NCI-H2196 (cell line): ENCODE measurements around the gene ERAS.

Experiments
- DNase-seq: peaks from one replicate; lab custom pipeline; 2025; ENCODE audit not compliant: unreplicated experiment; lab: John Stamatoyannopoulos, UW

Gene ERAS

DNA sequence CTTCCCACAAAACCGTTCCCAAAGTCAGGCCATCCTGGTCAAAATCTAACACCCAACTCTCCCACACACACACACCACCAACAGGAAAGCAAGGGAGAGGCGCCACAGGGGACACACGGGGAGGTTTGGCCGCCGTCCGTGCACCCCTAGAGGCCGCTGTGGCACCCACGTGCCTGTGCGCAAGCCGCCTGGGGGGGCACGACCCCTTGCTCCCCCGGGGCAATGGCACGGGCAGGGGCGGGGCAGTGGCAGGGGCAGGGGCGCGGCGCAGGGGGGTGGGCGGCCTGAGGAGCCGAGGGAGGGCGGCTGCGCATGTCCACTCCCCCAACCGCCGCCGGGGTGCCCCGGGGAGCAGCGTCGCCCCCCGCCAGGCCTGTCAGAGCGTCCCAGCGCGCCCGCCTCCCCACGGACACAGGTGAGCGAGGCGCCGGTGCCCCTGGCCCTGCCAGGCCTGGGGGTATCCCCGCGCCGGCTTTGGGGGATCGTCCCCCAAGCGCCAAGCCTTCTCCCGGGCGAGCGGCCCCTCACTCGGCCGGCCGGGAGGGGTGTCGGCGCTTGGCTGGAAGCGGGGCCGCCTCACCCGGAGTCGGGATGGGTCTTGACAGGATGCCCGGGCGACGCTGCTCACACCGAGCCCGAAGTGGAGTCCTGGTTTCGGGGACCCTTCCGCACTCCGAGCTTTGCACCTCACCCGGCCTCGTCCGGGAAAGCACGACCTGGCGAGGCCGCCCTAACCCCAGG, at the start of gene ERAS:
TSS of gene ERAS (plus strand) at position 379 of the 741 bp plus-strand sequence. CDS start 2,611 bp downstream, outside the sequence.
- DNase-seq: no peak

- DNase-seq: no peak
Observed at GRCh38 chrX:48776818-48777439, 49.4 kb upstream of the ERAS start.

GRCh38 chrX:48779399-48779798, 46.9 kb upstream of the ERAS start:
- DNase-seq: no peak

- no peak for DNase-seq
Observed at GRCh38 chrX:48781705-48782104, 44.6 kb upstream of the ERAS start.

DNA sequence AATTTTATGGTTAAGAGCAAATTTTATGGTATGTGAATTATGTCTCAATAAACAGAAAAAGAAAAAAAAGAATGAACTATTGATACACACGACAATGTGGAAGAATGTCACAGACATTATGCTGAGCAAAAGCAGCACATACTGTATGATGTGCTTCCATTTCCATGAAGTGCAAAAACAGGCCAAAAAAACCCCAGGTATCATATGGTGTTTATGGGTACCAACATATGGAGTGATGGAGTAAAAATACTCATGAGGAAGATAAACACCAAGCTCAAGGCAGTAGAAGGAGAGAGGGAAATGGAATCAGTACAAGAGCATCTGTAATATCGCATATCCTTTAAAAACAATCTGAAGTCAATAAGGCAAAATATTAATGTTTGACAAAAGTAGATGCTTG, 44.1 kb upstream of the ERAS start:
- no peak for DNase-seq

- DNase-seq: no peak
Observed at GRCh38 chrX:48782795-48783194, 43.5 kb upstream of the ERAS start.

- no peak for DNase-seq
Observed at GRCh38 chrX:48784726-48785125, 41.6 kb upstream of the ERAS start.

- no peak for DNase-seq
Observed at GRCh38 chrX:48785186-48785539, 41.1 kb upstream of the ERAS start.

DNA sequence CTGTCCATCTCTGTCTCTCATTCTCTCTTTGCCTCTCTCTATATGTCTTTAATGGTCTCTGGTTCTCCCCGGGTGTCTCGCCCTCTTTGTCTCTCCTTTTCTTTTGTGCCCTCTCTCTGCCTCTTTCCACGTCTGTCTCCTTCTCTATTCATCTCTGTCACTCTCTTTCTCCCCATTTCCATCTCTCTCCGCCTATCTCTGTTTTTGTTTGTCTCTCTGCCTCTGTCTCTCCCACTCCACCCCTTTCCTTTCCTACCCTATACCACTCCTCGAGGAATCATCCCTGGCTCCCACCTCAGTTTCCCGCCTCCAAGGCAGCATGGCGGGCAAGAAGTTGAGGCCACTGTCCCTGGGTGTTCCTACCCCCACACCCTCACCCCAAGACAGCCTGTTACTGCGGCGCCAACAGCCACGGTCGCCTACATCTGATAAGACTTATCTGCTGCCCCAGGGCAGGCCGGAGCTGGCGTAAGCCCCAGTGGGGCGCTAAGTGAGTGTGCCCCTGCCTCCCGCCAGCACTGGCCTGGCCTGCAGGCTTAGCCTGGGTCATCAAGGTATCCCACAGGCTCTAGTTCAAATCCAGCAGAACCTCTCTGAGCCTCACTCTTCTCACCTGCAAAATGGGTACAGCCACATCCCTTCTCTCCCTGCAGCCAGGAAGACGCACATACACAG, 40.6 kb upstream of the ERAS start:
- no peak for DNase-seq

- DNase-seq: no peak
Observed at GRCh38 chrX:48786341-48786800, 39.9 kb upstream of the ERAS start, which contains the start of gene GATA1. GATA1 (plus strand) TSS chrX:48786590; CDS start chrX:48791110, 4,520 bp downstream.

DNA sequence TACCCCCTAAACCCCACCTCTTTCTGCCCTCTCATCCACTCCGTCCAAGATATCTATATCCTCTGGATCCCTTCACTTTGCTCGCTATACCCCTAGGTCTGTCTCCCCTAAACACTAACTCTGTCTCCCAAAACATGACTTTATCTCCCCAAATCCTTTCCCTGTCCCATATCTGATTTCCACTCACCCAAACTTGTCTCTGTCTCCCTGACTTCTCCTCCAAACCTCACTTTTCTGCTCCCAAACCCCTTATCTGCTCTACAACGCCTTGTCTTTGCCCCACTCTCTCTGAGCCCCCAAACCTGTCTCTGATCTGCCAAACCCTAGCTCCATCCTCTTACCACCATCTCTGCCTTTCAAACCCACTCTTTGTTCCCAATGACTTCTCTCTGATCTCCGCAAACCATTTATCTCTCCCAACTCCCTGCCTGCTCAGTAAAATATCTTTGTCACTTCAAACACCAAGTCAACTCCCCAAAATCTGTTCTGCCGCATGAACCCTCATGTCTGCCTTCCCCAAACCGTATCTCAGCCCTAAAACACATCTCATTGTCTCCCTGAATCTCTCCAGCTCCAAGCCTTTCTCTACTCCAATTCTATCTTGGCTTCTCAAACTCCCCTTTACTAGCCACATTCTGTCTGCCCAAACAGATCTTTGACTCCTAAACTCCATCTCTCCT, 39.3 kb upstream of the ERAS start:
- no peak for DNase-seq

- no peak for DNase-seq
Observed at GRCh38 chrX:48787505-48788443, 38.5 kb upstream of the ERAS start.

GRCh38 chrX:48789366-48790220, 36.7 kb upstream of the ERAS start:
- no peak for DNase-seq

GRCh38 chrX:48790477-48790876, 35.8 kb upstream of the ERAS start:
- DNase-seq: no peak

DNA sequence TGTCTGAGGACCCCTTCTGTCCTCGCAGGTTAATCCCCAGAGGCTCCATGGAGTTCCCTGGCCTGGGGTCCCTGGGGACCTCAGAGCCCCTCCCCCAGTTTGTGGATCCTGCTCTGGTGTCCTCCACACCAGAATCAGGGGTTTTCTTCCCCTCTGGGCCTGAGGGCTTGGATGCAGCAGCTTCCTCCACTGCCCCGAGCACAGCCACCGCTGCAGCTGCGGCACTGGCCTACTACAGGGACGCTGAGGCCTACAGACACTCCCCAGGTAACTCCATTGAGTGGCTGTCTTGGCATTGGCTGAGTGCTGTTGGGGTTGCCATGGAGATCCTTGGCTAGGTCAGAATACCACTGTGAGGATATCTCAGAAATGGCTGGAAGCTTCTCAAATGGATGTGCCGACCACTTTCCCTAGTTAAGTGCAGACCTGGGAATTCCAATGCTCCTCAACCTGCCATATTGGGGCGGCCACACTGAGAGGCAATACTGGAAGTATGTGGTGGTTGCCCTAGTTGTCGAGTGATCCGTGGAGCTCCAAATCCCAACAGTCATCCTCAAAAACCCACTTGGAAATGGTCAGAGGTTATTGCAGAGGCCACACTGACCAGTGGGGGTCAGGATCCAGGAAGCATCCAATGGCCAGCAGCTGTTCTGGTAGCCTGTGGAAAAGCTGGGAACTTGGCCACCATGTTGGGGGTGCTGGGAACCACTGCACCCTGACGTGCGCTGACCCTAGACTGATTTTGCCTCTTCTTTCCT, 35.1 kb upstream of the ERAS start:
- DNase-seq: no peak

GRCh38 chrX:48792219-48792618, 34.1 kb upstream of the ERAS start:
- DNase-seq: no peak

GRCh38 chrX:48793935-48794334, 32.4 kb upstream of the ERAS start:
- no peak for DNase-seq

- no peak for DNase-seq
Observed at GRCh38 chrX:48794340-48794910, 31.9 kb upstream of the ERAS start.
